HG03354 (cell line): ENCODE results near the gene DMD.

Source experiments
- ATAC-seq: cut with Tn5 transposase; IDR thresholded peaks from one replicate; pipeline ENCODE4 v1.9.1; 2021; ENCODE audit warnings: mild to moderate bottlenecking; ENCODE audit not compliant: unreplicated experiment, poor library complexity, severe bottlenecking

DMD gene

GRCh38 chrX:33062041-33062440, 149.3 kb downstream of the DMD start:
- ATAC-seq = no peak

DNA sequence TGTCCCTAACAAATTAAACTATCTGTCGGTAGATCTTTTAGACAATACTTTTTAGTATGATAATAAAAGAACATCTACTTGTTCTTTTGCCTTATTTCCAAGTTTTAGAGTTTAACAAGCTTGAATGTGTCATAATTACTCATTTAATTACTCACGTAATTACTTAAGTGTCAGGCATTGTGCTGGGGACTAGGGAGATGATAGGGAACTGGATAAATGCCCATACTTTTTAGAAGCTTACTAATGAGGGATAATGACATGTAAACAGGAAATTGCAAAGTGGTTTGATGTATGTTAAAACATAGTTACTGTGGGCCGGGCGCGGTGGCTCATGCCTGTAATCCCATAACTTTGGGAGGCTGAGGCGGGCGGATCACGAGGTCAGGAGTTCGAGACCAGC, 158.3 kb downstream of the DMD start:
- no peak for ATAC-seq

- no peak for ATAC-seq
Observed at GRCh38 chrX:33045882-33046281, 165.5 kb downstream of the DMD start.

DNA sequence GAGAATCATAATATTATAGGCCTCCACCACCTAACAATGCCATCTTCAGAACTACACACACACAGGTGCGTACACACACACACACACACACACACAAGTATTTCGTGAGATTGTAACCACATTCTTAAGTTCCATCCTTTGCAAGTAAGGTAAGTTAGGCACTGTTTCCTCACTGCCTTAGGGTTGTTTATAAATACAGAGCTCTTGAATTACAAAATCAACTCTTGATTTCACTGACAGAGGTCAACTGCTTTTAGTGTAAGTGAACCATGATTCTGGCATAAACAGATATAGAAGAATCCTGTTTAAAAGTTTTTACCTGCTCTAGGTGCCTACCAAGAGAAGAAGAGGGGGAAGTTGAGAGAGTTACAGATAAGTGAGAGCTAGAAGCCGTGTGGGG, 166.1 kb downstream of the DMD start:
- ATAC-seq = no peak

DNA sequence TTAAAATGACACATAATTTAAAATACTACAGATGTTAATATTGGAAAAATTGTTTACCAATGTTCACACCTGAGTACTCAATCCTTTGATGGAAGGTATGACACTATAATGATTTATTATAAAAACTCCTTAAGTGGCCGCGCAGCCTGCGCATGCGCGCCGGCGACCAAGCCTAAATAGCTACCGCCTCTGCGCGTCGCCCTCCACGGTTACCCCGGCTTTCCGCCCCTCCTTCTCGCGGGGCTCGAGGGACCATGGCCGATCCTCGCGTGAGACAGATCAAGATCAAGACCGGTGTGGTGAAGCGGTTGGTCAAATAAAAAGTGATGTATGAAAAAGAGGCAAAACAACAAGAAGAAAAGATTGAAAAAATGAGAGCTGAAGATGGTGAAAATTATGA, 170.2 kb downstream of the DMD start:
- ATAC-seq = no peak

GRCh38 chrX:33032700-33033099, 178.6 kb downstream of the DMD start:
- no peak for ATAC-seq

GRCh38 chrX:33014949-33015348, 196.4 kb downstream of the DMD start:
- ATAC-seq = no peak

DNA sequence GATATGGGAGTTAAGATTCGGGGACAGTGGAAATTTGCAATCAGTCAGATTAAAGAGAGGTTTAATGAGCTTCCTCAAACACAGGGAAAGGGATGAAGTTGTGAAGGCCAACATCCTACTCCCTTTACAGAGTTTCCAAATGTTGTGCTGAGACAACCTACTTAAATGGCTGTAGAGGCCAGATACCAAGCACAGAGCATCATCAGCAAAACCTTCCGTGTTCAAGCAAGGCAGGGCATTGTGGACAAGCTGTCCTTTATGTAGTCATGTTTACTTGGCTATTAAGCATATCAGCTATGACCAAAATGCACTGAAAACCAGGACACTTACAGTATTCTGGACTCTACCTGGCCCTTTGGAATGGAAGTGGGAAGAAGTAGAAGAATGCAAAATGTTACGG, 197.3 kb downstream of the DMD start:
- no peak for ATAC-seq

DNA sequence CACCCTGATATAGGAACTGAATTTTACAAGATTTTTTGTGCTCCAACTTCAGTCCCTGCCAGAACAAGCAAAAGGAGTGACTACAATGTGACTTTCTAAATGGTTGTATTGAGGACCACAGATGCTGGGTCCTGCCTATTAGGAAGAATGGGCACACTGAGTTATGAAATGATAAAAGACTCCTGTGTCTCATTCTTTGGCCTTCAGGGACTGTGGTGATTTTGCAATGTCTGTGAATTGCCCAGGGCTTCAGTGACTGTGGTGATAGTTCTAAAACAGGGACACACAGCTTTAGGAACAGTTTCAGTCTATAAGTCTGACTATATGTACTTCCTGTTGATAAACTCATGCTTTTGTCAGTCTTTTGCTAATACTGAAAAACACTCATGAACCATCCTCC, 210.2 kb downstream of the DMD start:
- ATAC-seq = no peak

GRCh38 chrX:32998776-32999175, 212.6 kb downstream of the DMD start:
- ATAC-seq = no peak

DNA sequence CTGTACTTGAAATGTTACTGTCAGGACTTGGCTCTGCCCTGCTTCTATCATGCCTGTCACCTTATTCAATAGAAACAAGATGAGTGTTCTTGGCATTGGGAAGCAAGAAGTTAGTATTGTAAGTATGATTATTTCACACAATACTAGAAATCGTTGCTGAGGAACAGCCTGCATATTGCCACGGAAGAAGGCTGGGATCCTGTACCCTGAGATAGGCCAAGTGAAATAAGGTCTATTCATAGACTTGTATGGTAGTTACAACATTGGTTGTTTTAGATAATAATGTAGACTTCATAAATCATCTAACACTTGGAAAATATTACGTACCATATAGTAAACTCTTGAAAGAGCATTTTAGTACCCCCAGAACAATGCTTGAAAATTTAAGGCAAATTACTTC, 215.9 kb downstream of the DMD start:
- no peak for ATAC-seq

DNA sequence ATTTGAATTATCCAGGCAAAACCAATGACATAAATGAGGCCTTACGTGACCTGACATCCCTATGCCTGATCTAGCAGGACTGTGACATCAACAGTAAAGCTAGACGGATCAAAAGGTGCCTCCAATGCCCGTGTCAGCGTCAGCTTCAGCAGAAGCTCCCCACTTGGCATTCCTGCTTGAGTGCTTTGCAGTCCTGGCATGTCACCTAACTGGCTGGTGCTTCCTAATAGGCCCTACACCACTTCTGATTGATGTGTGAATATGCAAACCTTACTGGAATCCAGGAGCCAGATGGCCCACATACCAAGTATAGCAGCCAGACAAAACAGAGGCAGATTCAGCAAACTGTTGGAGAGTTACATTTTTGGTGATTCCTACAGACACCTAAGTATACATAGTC, 224.2 kb downstream of the DMD start:
- no peak for ATAC-seq

- ATAC-seq = no peak
Observed at GRCh38 chrX:32985544-32985943, 225.8 kb downstream of the DMD start.

- no peak for ATAC-seq
Observed at GRCh38 chrX:32966821-32967355, 244.5 kb downstream of the DMD start.

GRCh38 chrX:32954125-32954524, 257.2 kb downstream of the DMD start:
- no peak for ATAC-seq

DNA sequence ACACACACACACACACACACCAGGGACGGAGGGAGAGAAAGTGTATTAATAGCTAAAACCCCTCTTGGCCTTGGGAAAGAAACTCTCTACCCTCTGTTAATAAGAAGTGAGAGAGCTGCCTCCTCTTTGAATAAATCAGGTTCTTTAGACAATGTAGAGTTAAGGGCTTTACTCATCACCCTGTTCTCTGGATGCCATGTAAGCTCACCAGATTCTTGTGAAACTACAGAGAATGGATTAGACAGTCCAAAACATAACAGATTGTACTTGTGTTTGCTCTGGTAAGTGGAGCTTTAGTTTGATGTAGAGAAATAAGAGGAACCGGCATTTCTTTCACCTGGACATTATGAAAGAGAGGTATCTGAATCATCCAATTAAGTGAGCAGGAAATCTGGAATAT, 263.2 kb downstream of the DMD start:
- no peak for ATAC-seq

DNA sequence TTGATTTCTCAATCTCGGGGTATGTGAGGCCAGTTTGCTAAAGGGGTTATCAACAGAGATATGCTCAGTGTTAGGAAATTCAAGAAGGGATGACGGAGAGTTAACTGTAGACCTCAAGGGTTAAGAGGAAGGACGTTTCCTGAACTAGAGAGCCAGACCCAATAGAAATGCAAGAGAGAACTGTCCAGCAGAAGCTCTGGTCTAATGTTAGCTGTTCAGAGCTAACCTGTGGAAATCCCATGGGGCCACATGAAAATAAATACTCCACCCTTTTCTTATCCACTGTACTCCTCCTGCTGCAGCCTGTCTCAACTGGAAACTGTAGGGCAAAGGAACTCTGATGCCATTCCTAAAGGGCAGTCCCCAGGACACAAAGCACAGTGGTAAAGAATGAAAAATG, 274.3 kb downstream of the DMD start:
- ATAC-seq = no peak

DNA sequence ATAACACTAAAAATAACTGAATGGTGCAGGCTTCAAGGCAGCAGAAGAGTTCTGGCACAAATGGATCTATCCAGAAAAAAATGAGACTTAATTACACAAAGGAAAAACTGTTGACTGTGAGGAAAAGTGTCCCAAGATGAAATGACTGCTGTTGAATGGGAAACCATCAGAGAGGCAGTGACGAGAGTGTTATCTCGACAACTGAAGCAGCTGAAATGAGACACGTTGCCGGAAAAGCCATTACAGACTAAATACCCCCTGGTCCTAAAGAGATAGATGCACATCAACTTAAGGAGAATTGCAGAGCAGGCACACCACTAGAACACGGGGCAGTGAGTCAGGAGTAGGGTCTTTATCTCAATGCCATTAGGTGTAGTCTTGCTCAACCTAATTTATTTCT, 277.8 kb downstream of the DMD start:
- no peak for ATAC-seq

DNA sequence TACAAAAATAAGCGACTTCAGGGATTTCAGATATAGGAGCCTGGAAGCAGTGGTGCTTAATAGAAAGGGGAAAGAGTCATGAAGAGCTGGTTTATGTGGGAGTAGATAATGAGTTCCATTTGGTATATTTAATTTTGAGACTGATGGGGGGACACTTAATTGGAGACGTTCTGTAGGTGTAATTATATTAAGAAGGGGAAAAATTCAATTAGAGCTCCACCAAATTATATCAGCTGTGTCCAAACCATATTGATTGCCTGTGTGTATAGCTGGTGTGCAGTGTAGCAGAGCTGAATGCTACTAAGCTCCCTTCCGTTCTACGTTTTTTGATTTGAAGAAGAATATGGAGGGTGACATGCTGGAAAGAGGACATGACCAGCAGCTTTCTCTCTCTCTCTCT, 282.3 kb downstream of the DMD start:
- no peak for ATAC-seq

DNA sequence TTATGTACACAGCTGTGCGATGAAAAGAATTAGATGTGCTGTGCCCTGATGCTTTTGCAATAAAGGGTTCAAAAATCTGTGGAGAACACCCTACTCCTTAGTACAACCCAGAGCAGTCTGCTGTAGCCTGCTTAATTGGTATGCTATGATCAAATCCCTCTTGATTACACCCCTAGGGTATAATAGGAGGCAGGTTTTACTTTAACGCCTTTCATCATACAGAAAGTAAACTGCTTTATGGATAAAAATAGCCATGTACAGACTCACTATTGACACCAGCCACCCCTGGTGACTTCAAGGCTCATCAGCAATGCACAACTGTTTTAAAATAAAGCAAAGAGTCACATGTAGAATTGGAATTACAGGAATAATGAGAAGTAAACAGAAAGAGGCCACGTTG, 315.3 kb downstream of the DMD start:
- ATAC-seq = no peak

DNA sequence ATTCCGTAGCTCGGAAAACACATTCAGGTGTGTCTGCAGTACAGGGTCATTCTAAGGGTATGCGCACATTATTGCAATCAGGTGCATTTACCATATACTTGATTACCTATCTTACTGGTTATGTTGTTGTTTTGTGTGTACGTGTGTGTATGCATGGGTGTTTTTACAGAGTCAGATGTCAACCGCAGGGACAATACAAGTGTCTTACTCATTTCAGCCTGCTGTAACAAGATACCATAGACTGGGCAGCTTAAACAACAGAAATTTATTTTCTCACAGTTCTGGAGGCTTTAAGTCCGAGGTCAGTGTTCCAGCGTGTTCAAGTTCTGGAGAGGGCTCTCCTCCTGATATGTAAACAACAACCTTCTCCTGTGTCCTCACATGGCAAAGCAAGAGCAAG, 316.7 kb downstream of the DMD start:
- ATAC-seq = no peak

DNA sequence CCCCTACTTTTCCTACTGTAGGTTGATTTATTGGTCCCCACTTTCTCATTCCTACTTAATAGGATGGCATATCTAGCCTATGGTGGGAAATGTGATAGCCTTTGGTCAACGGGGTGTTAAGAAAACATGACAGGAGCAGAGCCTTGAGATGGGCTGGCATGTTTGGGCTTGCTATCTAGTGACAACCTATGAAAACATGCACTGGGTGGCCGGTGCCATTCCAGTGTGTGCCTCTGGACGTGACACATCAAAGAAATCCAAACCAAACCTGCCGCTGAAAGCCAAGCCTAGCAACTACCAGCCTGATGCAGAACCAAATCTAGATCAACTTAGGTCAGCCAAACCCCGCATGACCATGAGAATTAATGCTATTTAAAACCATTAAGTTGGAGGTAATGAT, 317.6 kb downstream of the DMD start:
- no peak for ATAC-seq

DNA sequence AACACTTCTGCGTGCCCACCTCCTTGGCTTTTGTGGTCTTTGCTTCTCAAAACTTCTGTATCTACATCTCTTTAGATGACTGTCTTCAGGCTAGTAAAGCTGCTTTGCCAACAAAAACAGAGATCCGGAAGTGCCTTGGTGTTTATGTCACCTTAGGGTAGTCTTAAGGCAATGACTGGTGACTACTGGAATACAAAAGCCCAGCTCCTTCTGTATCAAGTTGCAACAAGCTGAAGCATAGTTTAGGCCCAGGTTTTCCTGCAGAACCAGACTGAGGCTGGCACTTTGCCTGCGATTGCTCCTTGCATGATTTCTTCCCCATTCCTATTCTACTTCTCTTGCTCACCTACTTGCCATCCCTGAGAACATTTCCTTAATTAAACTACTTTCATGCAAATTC, 333.8 kb downstream of the DMD start:
- ATAC-seq = no peak
